Iris pigment epithelial cell (primary cell): Measurements from ENCODE around the gene LHX3.

ENCODE experiments used
- DNase-seq: peaks from one replicate; pipeline ENCODE4 v3.0.0-alpha.2; 2011; ENCODE audit warnings: low read depth

LHX3 gene

DNA sequence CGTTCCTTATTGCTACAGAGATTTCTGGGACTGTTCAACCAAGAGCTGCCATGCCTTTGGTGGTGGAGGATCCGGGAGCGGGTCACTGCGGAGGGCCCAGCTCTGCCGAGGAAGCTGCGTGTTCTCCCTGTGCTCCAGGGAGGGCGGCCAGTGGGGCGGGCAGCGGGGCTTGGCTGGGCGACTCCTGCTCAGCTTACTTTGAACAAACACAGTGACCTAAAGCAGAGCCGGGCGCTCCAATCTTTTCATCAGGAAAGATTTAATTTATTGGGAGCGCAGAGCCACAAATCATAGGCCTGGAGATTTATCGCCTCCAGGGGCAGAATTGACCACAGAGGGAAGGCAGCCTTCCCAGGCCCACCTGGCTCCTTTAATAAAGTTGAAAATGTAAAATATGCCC lies 27.7 kb downstream of the LHX3 start:
- no peak for DNase-seq

DNA sequence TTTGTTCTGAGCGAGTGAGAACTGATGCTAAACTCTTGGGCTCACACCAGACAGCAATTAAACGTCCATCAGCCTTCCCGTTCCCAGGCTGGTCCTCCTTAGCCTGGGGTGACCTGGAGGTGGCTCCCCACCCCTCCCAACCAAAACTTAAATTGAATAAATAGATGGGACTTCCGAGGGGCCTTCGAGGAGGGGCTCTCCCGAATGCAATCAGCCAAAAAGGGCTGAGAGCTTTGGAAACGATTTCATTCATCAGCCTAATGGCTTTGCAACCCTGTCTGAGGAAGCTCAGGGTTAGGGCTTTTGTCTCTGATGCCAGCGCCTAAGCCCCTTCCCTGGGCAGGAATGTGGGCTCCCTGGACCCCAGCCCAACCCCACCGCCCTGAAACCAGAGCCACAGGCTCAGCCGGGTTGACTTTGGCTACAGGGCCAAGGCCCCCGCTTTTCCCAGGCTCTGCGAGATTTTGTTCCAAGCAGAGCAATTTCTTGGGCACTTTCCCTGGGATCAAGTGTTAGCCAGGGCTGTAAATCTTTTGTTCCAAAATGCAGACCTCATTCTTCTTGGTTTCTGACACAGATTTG lies 29.2 kb downstream of the LHX3 start:
- DNase-seq = no peak

DNA sequence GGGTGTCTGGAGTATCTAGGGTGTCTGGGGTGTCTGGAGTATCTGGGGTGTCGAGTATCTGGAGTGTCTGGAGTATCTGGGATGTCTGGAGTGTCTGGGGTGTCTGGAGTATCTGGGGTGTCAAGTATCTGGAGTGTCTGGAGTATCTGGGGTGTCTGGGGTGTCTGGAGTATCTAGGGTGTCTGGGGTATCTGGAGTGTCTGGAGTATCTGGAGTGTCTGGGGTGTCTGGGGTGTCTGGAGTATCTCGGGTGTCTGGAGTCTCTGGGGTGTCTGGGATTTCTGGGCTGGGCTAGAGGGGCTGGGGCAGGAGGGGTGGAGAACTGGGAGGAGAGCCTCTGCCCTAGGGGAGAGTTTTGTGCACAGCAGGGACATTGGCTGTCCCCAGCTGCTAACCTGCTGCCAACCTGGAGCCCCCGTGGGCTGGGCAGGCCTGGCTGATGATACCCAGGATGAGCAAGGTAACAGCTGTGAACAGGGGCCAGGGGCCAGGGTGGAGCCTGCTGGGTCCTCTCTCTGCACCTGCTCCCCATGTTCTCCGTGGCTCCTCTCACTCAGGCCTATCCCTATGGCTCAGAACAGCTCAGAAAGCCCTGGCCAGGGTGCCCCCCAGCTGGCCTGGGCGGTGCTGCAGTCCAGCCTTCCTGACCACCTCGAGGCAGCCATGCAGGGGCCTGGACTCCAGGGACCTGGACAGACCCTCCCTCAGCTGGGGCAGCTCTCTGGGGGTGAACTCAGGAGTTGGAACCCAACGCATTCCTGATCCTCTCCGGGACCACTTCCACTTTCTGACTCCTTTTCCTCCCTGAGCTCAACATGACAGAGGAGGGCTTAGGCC lies 29.9 kb downstream of the LHX3 start:
- DNase-seq = no peak

DNA sequence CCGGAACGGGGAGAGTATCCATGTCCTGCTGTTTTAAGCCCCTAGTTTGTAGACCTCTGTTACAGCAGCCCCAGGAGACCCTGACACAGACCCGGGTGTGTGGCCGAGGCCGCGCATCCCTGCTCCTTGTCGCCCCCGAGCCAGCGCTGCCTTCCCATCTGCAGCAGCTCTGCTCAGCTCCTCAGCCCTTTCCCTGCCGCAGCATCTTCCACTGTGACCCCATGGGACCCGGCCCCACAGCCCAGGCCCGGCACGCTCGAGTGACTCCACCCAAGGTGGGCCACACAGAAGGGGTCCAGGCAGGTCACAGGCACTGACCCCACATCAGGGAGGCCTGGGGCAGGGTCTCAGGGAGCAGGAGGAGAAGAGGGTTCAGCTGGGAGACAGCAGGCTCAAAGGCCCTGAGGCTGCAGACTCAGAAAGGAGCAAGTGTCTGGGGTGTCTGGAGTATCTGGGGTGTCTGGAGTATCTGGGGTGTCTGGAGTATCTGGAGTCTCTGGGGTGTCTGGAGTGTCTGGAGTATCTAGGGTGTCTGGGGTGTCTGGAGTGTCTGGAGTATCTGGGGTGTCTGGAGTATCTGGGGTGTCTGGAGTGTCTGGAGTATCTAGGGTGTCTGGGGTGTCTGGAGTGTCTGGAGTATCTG lies 31.2 kb downstream of the LHX3 start:
- DNase-seq = no peak

DNA sequence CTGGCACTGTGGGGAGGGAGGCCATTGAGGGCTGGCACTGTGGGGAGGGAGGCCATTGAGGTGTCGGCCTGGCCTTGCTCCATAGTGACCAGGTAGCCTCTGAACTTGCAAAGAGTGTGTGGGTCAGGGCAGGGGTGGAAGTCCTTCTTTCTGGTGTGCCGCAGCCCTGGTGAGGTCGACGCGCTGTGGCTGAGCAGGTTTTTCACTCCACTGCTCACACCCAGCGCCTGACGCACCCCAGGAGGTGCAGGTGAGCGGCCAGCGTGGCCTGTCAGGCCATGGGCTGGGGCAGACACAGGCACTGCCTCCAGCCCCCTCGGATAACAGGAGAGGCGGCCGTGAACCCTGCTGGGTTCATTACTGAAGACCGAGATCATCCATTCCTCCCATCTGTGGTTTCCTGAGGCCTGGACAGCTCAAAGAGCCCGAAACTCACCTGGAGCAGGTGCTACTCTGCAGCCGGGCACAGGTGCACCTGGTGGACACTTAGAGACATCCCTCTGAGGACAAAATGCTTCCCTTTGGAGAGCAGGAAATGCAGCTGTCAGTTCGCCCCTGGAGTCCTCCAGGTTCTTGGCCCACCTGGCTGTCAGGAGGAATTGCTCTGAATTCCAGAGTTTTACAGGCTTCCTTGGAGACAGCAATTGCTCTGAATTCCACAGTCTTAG lies 32.4 kb downstream of the LHX3 start:
- DNase-seq = no peak

DNA sequence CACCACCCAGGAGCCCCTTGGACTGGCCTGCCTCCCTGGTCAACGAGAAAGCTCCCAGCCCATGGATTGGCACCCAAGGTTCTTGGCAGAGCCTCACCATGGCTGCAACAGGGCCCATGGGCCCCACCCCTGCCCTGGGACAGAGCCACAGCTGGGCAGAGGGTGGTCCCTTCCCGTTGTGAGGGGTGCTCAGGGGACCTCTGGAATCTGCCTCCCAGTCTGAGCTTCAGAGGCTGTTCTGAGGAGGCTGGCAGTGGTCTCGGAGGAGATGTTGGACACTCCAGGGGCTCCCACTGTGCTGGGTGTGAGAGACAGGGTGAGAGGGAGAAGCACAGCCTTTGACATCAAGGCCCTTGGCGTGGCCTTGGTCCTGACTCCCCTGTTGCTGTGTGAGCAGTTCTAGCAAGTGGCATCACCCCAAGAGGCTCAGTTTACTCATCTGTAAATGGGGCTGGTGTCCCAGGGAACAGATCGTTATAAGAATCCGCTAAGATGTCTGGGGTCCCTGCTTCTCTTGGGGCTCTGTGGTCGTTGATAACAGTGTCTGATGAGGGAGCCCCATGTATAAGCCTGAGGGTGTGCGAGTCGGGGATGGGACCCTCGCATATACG lies 33.0 kb downstream of the LHX3 start:
- no peak for DNase-seq

DNA sequence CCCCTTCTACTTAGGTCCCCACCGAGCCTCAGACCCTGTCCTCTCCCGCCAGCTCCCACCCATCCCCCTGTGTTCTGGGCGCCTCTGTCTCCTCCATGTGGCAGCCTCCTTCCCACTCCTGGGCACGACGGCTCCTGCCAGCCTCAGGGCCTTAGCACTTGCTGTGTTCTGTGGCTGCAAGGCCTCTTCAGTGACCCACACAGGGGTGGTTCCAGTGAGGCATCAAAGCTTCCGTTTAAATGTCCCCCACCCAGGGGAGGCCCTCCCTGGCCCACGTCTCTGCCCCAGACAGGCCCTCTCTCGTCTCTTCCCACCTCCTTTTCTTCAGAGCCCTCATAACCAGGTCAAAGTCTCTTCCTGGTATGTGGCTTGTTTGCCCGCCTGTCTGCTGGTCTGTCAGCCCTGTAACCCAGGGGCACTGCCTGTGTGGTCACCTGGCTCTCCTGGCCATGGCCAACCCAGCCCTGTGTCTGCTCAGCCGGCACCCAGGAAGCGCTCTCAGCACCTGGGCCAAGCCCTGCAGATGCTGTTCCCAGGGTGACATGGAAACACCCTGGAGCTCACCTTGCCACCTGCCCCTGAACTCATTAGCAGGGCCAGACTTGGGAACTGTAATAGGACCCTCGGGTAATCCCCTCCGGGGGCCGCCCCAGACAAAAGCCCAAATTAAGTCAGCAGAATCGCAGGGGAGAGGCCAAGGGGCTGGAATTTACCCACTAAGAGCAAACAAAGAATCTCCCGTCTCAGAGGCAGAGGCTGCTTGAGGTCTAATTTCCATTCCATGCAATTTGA lies 33.7 kb downstream of the LHX3 start:
- peak; percentile 24 for DNase-seq

DNA sequence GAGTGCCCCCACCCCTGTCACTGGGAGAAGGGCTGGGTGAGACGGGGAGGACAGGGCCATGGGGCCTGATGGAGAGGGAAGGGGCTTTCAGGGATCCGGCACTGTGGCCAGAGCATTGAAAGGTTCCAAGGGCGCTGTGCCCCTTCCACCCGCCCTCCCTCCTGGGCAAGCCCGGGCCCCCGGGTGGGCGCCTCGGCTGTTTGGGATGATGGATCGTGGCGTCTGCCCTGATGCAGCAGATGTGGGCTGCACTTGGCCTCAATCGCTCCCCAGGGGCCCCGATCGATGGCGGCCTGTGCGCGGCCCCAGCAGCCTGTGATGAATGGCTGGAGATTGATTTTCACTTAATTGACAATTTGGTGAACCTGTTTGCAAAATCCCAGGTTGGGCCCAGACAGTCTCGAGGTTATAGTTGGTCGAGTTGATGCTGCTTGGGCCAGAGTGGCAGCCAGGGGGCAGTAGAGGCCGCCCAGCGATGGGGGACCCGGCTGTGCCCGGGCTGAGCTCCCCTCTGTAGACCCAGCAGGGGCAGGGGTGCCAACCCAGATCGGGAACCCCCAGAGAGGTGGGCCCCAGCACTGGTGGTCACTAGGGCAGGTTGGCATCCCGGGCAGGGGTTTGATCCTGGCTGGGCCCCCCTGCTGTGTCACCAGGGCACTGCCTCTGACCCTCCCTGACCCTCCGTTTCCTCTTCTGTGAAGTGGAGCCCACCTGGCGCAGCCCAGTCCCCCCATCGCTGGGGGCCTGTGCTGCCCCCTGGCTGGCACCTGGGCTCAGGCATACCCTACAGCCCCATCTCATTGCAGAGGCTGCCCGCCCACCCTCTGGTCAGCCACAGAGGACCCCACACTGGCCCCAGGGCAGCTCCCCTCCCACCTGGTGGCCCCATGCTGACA lies 34.7 kb downstream of the LHX3 start:
- peak; percentile 7 for DNase-seq

DNA sequence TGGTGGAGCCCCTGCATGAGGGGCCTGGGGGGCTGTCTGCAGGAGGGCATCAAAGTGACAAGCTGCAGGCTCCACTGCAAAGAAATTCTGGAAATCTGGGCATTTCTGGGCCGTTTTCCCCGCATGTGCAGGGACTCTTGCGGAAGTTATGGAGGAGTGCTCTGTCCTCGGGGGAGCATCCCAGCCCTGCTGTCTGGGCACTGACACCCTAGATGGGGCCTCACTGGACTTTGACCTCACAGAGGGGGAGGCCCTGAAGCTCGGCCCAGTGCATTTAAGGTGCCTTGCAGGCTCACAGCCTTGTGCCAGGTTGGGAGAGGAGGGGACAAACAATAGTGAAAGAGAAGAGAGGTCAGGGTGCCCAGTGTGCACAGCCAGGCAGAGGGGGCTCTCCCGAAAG lies 35.4 kb downstream of the LHX3 start:
- DNase-seq = no peak

DNA sequence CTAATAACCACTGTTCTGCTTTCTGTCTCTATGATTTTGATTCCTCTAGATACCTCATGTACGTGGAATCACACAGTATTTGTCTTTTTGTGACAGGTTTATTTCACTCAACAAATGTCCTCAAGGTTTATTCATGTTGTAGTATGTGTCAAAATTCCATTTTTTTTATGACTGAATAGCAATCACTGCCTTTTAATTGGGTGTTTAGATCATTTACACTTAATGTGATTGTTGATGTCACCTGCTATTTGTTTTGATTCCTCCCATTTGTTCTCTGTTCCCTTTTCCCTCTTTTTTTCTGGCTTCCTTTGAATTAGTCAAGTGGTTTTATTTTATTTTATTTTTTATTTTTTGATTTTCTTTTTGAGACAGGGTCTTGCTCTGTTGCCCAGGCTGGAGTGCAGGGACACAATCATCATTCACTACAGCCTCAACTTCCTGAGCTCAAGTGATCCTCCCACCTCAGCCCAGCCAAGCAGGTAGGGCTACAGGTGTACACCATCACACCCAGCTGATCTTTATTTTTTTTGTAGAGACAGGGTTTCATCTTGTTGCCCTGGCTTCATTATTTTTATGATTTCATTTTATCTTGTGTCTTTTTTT lies 41.6 kb downstream of the LHX3 start:
- DNase-seq = no peak

DNA sequence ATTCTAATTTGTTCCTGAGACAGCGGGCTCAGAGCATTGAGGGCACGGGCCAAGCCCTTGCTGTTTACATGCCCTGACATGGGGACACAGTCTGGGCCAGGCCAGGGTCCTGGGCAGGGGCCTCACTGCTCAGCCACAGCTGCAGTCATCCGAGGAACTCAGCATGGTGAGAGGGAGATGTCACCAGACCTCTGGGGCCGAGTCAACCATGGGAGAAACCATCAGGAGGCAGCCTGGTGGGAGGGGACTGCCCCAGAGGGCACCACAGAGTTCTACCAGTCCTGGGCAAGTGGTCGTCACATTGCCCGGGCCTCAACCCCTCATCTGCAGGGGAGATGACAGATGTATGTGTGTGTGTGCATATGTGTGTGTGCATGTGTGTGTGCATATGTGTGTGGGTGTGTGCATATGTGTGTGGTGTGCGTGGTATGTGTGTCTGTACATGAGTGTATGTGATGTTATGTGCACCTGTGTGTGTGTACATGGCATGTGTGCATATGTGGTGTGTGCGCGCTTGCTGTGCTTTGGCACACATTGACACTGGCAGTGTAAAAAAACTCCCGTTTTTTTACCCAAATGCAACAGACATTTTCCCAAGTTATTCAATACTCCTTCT lies 43.8 kb downstream of the LHX3 start:
- no peak for DNase-seq

DNA sequence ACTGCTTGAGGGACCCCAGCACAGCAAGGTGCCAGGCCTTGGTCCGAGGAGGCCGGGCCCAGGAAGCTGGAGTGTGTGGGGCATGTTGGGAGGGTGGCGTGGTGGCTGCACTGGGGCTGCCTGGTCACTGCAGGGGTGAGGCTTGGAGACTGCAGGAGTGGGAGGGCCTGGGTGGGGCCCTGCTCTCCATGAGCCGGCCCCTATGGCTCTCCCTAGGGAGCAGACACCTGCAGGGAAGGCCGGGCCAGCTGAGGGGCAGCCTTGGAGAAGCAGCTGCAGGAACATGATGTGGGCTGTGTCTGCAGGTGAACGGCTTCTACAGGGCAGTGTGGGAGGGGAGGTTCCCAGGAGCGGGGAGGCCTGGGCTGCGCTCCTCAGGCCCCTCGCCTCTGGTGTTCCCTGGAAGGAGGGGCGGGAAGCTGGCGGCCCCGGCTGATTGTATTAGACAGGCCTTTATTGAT lies 44.5 kb downstream of the LHX3 start:
- DNase-seq = no peak

DNA sequence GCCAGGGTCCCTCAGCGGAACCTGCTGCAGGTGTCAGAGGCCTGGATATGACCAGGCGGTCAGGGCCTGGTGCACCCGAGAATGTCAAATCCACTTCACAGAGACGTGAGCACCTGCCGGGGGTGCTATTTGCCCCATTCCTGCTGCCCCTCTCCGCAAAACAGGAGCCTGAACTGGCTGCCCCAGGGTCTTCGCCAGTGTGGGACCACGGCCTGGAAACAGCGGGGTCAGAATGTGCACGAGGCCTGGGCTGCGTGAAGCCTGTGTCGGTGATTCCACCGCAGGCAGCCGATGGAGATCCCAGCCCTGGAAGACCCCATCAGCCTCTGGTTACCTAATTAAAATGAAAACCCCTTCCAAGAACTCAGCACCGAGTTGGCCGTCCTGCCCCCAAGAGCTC lies 45.1 kb downstream of the LHX3 start:
- no peak for DNase-seq

DNA sequence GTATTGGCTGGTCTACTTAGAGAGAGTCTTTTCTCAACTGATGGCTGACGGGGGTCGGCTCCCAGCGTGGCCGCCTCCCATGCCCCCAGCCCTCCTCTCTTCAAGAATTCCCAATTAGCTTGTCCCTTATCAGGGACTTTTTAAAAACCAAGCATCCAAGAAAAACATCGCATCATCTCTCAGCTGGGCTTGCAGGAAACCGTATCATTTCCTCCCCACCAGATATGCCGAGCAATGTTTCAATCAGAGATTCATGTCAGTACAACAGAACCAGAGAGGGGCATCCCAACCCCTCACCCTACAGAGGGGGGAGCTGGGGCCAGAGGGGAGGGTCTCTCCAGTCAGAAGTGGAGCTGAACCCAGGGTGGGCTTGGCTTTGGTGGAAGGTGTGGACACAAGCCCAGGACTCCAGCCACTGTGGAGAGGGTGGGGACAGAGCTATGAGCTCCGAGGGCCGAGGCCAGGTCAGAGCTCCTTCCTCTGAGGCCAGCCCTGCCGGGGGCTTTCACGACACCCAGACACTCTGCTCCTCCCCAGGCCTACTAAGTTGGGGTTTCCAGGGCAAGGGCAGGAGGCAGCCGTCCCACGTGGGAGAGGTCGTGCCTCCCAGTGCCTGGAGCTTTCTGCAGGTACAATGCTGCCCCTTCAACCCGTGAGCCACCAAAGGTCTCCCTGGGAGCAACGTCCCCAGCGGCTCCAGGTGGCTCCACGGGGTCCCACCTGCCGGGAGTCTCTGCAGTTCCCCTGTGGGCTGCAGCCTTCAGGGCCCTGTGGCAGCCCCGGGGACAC lies 47.3 kb downstream of the LHX3 start:
- no peak for DNase-seq

DNA sequence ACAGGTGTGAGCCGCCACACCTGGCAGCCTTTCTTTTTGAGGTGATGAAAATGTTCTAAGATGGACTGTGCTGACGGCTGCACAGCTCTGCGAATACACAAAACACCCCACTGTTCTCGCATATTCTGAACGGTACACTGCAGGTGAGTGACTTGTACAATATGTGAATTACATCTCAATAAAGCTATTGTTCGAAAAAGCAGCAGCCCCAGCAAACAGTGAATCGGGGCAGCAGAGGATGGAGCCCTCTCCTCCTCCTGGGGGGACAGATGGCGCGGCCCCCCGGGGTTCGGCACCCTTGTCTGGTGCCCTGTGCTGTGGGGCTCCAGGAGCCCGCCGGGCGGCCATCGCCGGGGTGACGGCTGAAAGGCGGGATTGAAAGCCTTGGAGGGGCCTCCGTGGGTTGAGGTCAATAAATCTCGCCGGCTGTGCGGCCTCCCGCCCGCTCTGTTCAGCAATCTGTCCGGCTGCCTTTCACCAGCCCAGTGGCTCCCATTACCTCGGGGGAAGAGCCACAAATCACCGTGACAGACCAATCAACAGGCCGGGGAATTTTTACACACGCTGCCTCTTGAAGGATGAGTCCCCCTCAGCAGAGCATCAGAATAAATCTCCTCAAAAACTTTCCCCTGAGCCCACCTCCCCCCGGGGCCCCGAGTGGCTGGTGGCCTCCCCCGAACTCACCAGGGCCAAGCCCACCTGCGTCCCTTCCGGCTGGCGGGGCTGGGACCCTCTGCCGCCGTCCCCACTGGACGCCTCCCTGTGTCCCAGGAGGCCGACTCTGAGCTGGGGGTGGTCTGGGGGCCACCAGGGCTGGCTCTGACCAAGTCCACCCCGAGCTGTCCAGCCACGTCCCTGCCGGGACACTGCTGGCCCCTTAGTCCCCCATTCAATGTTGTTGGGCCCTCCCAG lies 48.5 kb downstream of the LHX3 start:
- no peak for DNase-seq

DNA sequence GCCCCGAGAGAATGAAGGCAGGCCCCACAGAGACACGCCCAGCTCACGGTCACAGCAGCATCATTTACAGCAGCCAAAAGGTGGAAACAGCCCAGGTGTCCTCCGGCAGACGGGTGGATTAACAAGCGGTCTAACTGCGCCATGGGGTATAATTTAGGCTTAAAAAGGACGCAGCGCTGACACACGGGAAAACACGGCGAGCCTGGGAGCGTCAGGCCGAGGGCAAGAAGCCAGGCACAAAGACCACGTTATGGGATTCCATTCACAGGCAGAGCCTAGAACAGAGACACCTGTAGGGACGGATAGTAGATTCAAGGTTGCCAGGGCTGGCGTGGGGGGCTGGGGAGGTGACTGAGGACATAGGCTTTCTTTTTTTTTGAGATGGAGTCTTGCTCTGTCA lies 49.4 kb downstream of the LHX3 start:
- no peak for DNase-seq

DNA sequence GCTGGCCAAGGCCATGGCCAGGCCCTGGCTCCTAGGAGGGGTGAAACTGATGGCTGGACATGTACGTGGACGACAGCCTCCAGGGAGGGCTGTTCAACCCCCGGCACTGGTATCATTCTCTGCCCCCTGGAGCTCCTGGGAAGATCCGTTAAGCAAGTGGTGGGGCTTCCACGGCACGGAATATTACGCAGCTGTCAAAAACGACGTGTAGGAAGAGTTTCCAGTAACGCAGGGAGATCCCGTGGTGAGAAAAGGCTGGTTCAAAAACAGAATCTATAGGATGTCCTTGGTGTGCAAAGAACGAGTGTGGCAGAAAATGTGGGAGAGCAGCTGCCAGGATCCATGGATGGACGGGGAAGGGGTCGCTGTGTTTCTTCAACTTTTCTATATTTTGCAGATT lies 50.0 kb downstream of the LHX3 start:
- DNase-seq = no peak
